HG02981 (cell line): Measurements from ENCODE around the gene TET2.

Source experiments
- ATAC-seq: cut with Tn5 transposase; IDR thresholded peaks from one replicate; pipeline ENCODE4 v1.9.1; 2021; ENCODE audit warnings: mild to moderate bottlenecking, moderate library complexity; ENCODE audit not compliant: unreplicated experiment

TET2 gene

GRCh38 chr4:105230287-105230686, 83.6 kb downstream of the TET2 start:
- no peak for ATAC-seq

- ATAC-seq, result no peak
Measured at GRCh38 chr4:105232374-105232773, 85.7 kb downstream of the TET2 start.

- ATAC-seq, result no peak
Measured at GRCh38 chr4:105234582-105234981, 87.9 kb downstream of the TET2 start.

GRCh38 chr4:105236202-105236915, 89.7 kb downstream of the TET2 start:
- peak; percentile 79 for ATAC-seq

- ATAC-seq, result peak; percentile 35
Measured at GRCh38 chr4:105236916-105237311, 90.2 kb downstream of the TET2 start.

- ATAC-seq, result no peak
Measured at GRCh38 chr4:105240037-105240436, 93.4 kb downstream of the TET2 start.

- ATAC-seq, result no peak
Measured at GRCh38 chr4:105241451-105241850, 94.8 kb downstream of the TET2 start.

GRCh38 chr4:105243446-105243845, 96.8 kb downstream of the TET2 start:
- ATAC-seq, result no peak

GRCh38 chr4:105246712-105247111, 100.0 kb downstream of the TET2 start:
- no peak for ATAC-seq

GRCh38 chr4:105248613-105249012, 101.9 kb downstream of the TET2 start:
- no peak for ATAC-seq

GRCh38 chr4:105257817-105258495, 111.3 kb downstream of the TET2 start:
- no peak for ATAC-seq

GRCh38 chr4:105265689-105266088, 119.0 kb downstream of the TET2 start:
- no peak for ATAC-seq

- ATAC-seq, result no peak
Measured at GRCh38 chr4:105267280-105267679, 120.6 kb downstream of the TET2 start.

GRCh38 chr4:105272002-105272401, 125.3 kb downstream of the TET2 start:
- no peak for ATAC-seq

- ATAC-seq, result no peak
Measured at GRCh38 chr4:105273230-105273629, 126.6 kb downstream of the TET2 start.

- no peak for ATAC-seq
Measured at GRCh38 chr4:105274090-105274489, 127.4 kb downstream of the TET2 start.

- ATAC-seq, result no peak
Measured at GRCh38 chr4:105274504-105274903, 127.8 kb downstream of the TET2 start.

GRCh38 chr4:105276361-105277104, 129.9 kb downstream of the TET2 start:
- no peak for ATAC-seq

GRCh38 chr4:105277702-105278101, 131.0 kb downstream of the TET2 start:
- ATAC-seq, result no peak

GRCh38 chr4:105279314-105279713, 132.6 kb downstream of the TET2 start:
- no peak for ATAC-seq

- ATAC-seq, result no peak
Measured at GRCh38 chr4:105280338-105281123, 133.9 kb downstream of the TET2 start.
